Peyer's patch (tissue), 4 donors: Measurements from ENCODE around the gene ASCC3. TPM values are rescaled to one million over a fixed set of nuclear protein-coding genes. Genes with fewer than 3 reads are reported as not detected.

ENCODE experiments used
- DNase-seq, 3 donors: peaks; one replicate each; pipeline ENCODE4 v3.0.0-alpha.2; 2017 to 2019
- H3K27ac ChIP-seq, 4 donors: fragments of 200-600 bp; sonication (generic); one replicate each; pipeline ENCODE4 v1.5.1; 2016 to 2019
- H3K27me3 ChIP-seq, 2 donors: fragments of 200-600 bp; sonication (generic); one replicate each; pipeline ENCODE4 v1.5.1; 2019
- H3K36me3 ChIP-seq, 3 donors: fragments of 200-600 bp; sonication (generic); one replicate each; pipeline ENCODE4 v1.5.1; 2016 to 2019
- H3K4me1 ChIP-seq, 4 donors: fragments of 200-600 bp; sonication (generic); one replicate each; pipeline ENCODE4 v1.5.1; 2016 to 2019
- H3K4me3 ChIP-seq, 4 donors: fragments of 200-600 bp; sonication (generic); 1 replicate in 3 of 4; 2 replicates in 1 of 4; pipeline ENCODE4 v1.5.1; 2016 to 2019; ENCODE audit warnings: mild to moderate bottlenecking in 1 of 4
- H3K9me3 ChIP-seq, 4 donors: fragments of 200-600 bp; sonication (generic); one replicate each; pipeline ENCODE4 v1.5.1; 2016 to 2019; ENCODE audit warnings: mild to moderate bottlenecking in 1 of 4
- POLR2A ChIP-seq, 2 donors: fragments of 450-650 bp; IDR thresholded peaks; one replicate each; pipeline ENCODE4 v1.5.1; 2017; ENCODE audit warnings: antibody characterized with exemption in 2 of 2, mild to moderate bottlenecking in 2 of 2, moderate library complexity in 2 of 2
- total RNA-seq, 4 donors: library from RNA; depleted of rRNA; stranded (reverse); fragments of >200 nt; gene quantifications; one replicate each; pipeline ENCODE4 v1.1.0, GENCODE V29; 2016
- TF ChIP-seq, protein P1 (sequence below), 6 experiments: fragments of 450-650 bp in 4 of 6; fragments of 200-600 bp in 2 of 6; sonication (generic) in 1 of 6; IDR thresholded peaks; one replicate each; pipeline ENCODE4 v1.5.1; 2017 to 2019; ENCODE audit warnings: antibody characterized with exemption in 6 of 6, mild to moderate bottlenecking in 3 of 6, moderate library complexity in 1 of 6

The ASCC3 gene
- total RNA-seq, 4 donors from 2014 or later, result 21.1 to 69.3 (median 40.6) TPM

DNA sequence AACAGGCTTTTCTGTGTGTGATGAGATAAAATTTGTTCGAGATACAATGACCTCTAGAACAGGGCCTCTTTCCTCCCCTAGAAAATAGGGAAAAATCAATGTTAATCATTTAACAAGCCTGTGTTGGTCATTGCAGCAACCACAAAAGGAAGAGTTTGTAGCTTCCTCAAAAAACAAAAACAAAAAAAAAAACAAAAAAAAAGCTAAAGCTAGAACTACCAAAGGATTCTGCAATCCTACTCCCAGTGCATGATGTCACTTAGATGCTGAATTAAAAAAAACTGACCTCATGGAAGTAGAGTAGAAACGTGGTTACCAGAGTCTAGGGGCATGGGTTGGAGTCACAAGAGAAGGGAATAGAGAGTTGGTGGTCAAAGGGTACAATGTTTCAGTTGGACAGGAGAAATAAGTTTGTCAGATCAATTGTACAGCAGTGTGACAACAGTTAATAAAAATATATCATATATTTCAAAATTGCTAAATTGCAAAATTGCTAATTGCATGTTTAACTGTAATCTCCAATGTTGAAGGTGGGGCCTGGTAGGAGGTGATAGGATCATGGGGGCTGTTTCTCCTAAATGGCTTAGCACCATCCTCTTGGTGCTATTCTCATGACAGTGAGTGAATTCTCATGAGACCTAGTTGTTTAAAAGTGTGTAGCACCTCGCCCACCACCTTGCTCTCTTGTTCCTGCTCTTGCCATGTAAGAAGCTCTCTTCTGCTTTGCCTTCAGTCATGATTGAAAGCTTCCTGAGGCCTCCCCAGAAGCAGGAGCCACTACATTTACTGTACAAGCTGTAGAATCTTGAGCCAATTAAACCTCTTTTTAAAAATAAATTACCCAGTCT, 253.0 kb downstream of the ASCC3 start:
- Histone ChIP-seq H3K27me3 (no peaks in the 10 kb centered on the region), H3K36me3 (peaks cover 0 to 7% (median 0%) of the 10 kb centered on the region in 3 donors), H3K4me1 (no peaks in the 10 kb centered on the region), H3K9me3 (no peaks in the 10 kb centered on the region), H3K27ac (no peak overlapping the region), H3K4me3 (no peak overlapping the region)
- no peak for DNase-seq
- TF ChIP-seq POLR2A (IDR thresholded peaks at IDR 0.05), result no peak
- TF ChIP-seq, protein P1, sequence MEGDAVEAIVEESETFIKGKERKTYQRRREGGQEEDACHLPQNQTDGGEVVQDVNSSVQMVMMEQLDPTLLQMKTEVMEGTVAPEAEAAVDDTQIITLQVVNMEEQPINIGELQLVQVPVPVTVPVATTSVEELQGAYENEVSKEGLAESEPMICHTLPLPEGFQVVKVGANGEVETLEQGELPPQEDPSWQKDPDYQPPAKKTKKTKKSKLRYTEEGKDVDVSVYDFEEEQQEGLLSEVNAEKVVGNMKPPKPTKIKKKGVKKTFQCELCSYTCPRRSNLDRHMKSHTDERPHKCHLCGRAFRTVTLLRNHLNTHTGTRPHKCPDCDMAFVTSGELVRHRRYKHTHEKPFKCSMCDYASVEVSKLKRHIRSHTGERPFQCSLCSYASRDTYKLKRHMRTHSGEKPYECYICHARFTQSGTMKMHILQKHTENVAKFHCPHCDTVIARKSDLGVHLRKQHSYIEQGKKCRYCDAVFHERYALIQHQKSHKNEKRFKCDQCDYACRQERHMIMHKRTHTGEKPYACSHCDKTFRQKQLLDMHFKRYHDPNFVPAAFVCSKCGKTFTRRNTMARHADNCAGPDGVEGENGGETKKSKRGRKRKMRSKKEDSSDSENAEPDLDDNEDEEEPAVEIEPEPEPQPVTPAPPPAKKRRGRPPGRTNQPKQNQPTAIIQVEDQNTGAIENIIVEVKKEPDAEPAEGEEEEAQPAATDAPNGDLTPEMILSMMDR (IDR thresholded peaks at IDR 0.05), result no peak

DNA sequence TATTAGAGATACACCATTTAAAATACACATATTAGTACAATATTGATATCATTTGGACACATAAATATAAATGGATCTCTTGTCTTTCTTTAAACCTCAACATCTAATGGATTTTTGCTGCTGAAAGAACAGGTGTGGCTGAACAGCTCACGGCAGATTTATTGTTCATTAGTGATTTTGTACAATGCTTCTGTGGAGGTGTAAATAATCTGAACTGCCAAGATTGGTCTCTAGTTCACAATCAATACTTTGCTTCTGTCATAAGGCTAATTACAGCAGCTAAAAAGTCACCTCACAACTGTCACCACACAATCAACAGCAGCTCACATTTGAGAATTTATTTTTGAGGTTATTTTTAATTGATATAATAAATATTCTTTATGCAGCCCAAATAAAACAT, 254.4 kb downstream of the ASCC3 start:
- Histone ChIP-seq H3K9me3 (no peaks in the 10 kb centered on the region), H3K27ac (no peak overlapping the region)
- TF ChIP-seq, protein P1 (IDR thresholded peaks at IDR 0.05), result no peak
- TF ChIP-seq POLR2A (IDR thresholded peaks at IDR 0.05), result no peak

DNA sequence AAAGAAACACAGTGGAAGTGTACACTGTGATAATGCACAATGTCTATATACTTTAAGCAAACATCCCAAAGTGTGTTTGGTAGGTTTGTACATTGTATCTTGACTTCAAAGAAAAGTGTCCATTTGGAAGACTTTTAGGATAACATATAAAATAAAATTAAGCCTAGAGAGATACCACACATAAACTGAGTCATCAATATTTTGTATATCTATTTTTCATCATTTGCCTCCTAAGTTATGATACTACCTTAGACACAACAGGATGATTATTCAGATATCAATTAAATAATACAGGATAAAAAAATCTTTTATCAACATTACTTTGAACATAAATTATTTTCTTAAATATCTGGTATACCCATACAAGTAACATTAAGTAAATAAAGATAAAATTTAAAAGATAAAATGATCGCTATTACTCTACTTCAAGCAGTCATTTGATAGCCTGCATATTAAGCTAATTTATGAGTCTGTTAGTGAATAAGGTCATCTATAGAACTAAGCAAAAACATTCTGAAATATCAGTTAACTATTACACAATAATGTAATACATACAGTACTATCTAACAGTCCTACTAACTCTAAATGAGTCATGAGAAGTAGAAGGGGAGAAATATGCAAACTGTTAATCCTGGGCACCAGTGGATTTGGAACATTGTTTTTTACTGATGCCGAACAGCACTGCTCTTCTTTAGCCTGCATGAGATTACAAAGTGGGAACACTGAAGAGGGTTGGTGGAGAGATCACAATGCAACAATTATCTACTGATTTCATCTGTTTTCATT, 258.0 kb downstream of the ASCC3 start:
- H3K4me3 ChIP-seq, result no peak overlapping the region
- no peaks in the 10 kb centered on the region for H3K9me3 ChIP-seq
- TF ChIP-seq, protein P1 (IDR thresholded peaks at IDR 0.05), result no peak
- TF ChIP-seq POLR2A (IDR thresholded peaks at IDR 0.05), result no peak
- H3K36me3 ChIP-seq, result peaks cover 0 to 12% (median 0%) of the 10 kb centered on the region in 3 donors
- H3K4me1 ChIP-seq, result no peaks in the 10 kb centered on the region
- no peak overlapping the region for H3K27ac ChIP-seq
- DNase-seq, result no peak
- no peaks in the 10 kb centered on the region for H3K27me3 ChIP-seq

More for the DNA sequence above, 254.4 kb downstream of the ASCC3 start:
- no peak for DNase-seq
- no peak overlapping the region for H3K4me3 ChIP-seq
- peaks cover 0 to 12% (median 0%) of the 10 kb centered on the region in 3 donors for H3K36me3 ChIP-seq
- H3K4me1 ChIP-seq, result no peaks in the 10 kb centered on the region
- H3K27me3 ChIP-seq, result no peaks in the 10 kb centered on the region

DNA sequence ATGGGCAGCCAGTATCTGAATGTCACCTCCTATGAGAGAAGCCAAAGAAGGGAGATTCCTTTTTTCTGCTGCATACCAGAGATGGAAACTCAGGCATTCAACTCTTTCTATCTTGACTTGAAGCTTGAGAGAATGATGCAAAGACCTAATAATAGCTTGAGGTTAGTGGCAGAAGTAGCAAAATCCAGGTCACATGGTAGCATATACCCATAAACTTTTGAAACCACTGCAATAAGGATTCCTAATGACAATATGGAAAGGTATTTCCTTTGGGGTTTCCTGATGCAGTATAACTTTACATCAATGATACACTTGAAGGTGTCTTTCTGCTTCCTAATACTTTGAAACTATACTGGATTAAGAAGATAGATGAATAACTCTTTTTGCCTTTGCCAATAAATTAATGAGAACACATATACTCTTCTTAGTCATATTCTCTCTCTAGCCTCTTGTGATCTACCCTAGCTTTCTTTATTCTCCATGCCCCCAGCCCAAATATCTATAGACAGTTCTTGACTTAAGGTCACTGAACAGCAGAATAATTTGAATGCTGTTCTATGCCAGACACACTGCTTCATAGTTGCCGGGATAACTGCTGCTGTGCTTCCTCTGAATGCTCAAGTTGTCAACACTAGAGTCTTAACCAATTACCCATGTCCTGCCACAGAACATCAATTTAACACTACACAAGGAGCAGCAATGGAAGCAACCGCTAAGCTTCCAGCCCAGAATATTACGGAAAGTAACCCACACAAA, 260.9 kb downstream of the ASCC3 start:
- H3K27me3 ChIP-seq, result no peaks in the 10 kb centered on the region
- no peak overlapping the region for H3K4me3 ChIP-seq
- H3K36me3 ChIP-seq, result peaks cover 0 to 13% (median 0%) of the 10 kb centered on the region in 3 donors
- DNase-seq, result no peak
- H3K27ac ChIP-seq, result no peak overlapping the region
- TF ChIP-seq POLR2A (IDR thresholded peaks at IDR 0.05), result no peak
- TF ChIP-seq, protein P1 (IDR thresholded peaks at IDR 0.05), result no peak
- no peaks in the 10 kb centered on the region for H3K9me3 ChIP-seq
- H3K4me1 ChIP-seq, result no peaks in the 10 kb centered on the region

DNA sequence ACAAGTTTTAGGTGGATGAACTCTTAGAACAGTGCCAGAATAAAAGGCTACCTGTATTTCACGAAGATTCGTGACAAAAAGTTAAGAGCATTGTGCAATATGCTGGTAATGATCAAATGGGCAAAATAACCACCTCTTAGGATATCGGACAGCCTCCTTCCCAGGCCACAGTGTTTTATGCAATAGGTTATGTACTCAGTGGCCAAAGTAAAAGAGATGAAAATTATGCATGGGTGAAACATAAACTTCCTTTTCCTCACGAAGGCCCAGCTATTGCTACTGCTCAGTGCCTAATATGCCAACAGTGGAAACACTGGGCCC, 262.8 kb downstream of the ASCC3 start:
- Histone ChIP-seq H3K4me3 (no peak overlapping the region), H3K27ac (no peak overlapping the region), H3K27me3 (no peaks in the 10 kb centered on the region), H3K9me3 (no peaks in the 10 kb centered on the region), H3K4me1 (no peaks in the 10 kb centered on the region), H3K36me3 (peaks cover 0 to 10% (median 0%) of the 10 kb centered on the region in 3 donors)
- no peak for DNase-seq
- TF ChIP-seq, protein P1 (IDR thresholded peaks at IDR 0.05), result no peak
- TF ChIP-seq POLR2A (IDR thresholded peaks at IDR 0.05), result no peak
